ENCODE results near the gene PGLYRP4. TPM values are rescaled to one million over a fixed set of nuclear protein-coding genes. Genes with fewer than 3 reads are reported as not detected.

The PGLYRP4 gene
- total RNA-seq, 2 donors from 2014 or later = not detected

GRCh38 chr1:153292740-153293479 lies 55.7 kb downstream of the PGLYRP4 start:
- Histone ChIP-seq H3K4me3 (no peak overlapping the region), H3K9me3 (no peaks in the 10 kb centered on the region), H3K36me3 (no peaks in the 10 kb centered on the region), H3K27me3 (no peaks in the 10 kb centered on the region), H3K4me1 (no peaks in the 10 kb centered on the region), H3K27ac (no peak overlapping the region), H3K9ac (ENCODE audit: low read depth in 2 of 2, low read length in 2 of 2) (no peak overlapping the region)
- intact Hi-C loops (cut with DNase I) = no loop called here
- DNase-seq = no peak
- no peak for TF ChIP-seq CTCF (IDR thresholded peaks at IDR 0.05)

GRCh38 chr1:153292185-153292584 lies 56.5 kb downstream of the PGLYRP4 start:
- Histone ChIP-seq H3K9me3 (no peaks in the 10 kb centered on the region), H3K27ac (no peak overlapping the region), H3K4me1 (no peaks in the 10 kb centered on the region), H3K9ac (ENCODE audit: low read depth in 2 of 2, low read length in 2 of 2) (no peak overlapping the region), H3K4me3 (no peak overlapping the region), H3K27me3 (no peaks in the 10 kb centered on the region), H3K36me3 (no peaks in the 10 kb centered on the region)
- no peak for DNase-seq
- intact Hi-C loops (cut with DNase I) = no loop called here
- TF ChIP-seq CTCF (IDR thresholded peaks at IDR 0.05) = no peak

- DNase-seq = no peak
These were observed 57.1 kb downstream of the PGLYRP4 start for GRCh38 chr1:153291514-153291913.

DNA sequence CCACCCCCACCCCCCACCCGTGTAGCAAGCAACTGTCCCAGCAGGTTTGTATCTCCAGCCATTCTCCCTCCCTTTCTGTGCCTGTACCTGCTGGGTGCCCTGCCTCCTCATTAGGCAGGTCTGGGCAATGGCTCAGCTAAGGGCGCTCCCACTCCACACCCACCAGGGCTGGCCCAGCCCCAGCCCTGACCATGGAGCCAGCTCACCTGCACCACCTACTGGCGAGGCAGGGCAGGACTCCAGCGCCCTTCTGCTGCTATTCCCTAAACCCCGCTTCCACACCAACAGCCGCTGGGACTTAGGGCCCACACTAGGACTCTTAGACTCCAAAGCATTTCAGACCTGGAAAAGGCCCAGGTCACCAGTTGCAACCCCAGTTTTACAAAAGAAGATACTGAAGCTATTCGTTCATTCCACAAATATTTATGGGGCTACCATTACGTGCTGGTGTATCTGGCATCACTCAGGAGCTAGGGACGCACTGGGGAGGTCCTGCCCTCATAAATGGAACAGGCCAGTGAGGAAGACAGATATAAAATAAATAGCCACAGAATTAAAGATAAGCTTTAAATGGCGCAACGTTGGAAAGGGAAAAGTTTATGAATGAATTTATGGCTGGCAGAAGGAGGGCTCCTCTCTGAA lies 59.9 kb downstream of the PGLYRP4 start:
- Histone ChIP-seq H3K4me3 (no peak overlapping the region), H3K36me3 (no peaks in the 10 kb centered on the region), H3K27me3 (no peaks in the 10 kb centered on the region), H3K9ac (ENCODE audit: low read depth in 2 of 2, low read length in 2 of 2) (no peak overlapping the region), H3K4me1 (no peaks in the 10 kb centered on the region), H3K27ac (no peak overlapping the region), H3K9me3 (no peaks in the 10 kb centered on the region)
- peak; percentile 34 for TF ChIP-seq CTCF (IDR thresholded peaks at IDR 0.05)
- intact Hi-C loops (cut with DNase I) = no loop called here
- DNase-seq = peak; percentile 29

More at GRCh38 chr1:153291514-153291913, 57.1 kb downstream of the PGLYRP4 start:
- Histone ChIP-seq H3K9me3 (no peaks in the 10 kb centered on the region), H3K4me1 (no peaks in the 10 kb centered on the region), H3K27ac (no peak overlapping the region), H3K4me3 (no peak overlapping the region), H3K27me3 (no peaks in the 10 kb centered on the region), H3K36me3 (no peaks in the 10 kb centered on the region), H3K9ac (ENCODE audit: low read depth in 2 of 2, low read length in 2 of 2) (no peak overlapping the region)
- intact Hi-C loops (cut with DNase I) = no loop called here
- TF ChIP-seq CTCF (IDR thresholded peaks at IDR 0.05) = no peak

Other genes starting within 250 kb of the PGLYRP4 start
- gene SPRR2F, start 235.3 kb downstream of the PGLYRP4 start, total RNA-seq = not detected
- not detected for gene SPRR2G, start 198.0 kb downstream of the PGLYRP4 start, total RNA-seq
- gene LELP1, start 145.4 kb downstream of the PGLYRP4 start, total RNA-seq = not detected
- not detected for gene PRR9, start 131.3 kb downstream of the PGLYRP4 start, total RNA-seq
- not detected for gene LORICRIN, start 89.2 kb downstream of the PGLYRP4 start, total RNA-seq
- not detected for gene PGLYRP3, start 35.9 kb downstream of the PGLYRP4 start, total RNA-seq
- gene S100A9, start 9.0 kb upstream of the PGLYRP4 start, total RNA-seq = 10 to 100 TPM; 16.3 to 34.9 TPM
- gene S100A12, start 26.8 kb upstream of the PGLYRP4 start, total RNA-seq = not detected
- gene S100A8, start 42.2 kb upstream of the PGLYRP4 start, total RNA-seq = 1 to 10 TPM in 1 of 2 donors, under 1 TPM in 1; 0.79 to 6.9 TPM
- gene S100A7A, start 67.7 kb upstream of the PGLYRP4 start, total RNA-seq = not detected
- gene S100A7, start 111.8 kb upstream of the PGLYRP4 start, total RNA-seq = not detected
- gene S100A6, start 187.2 kb upstream of the PGLYRP4 start, total RNA-seq = 1,000 to 10,000 TPM; 2,444 to 2,474 TPM
- not detected for gene S100A5, start 192.1 kb upstream of the PGLYRP4 start, total RNA-seq
- gene S100A4, start 197.0 kb upstream of the PGLYRP4 start, total RNA-seq = 10 to 100 TPM; 41.8 to 83.8 TPM
- gene S100A3, start 200.4 kb upstream of the PGLYRP4 start, total RNA-seq = under 1 TPM in 1 of 2 donors, not detected in 1; 0.61 TPM
- 1 to 10 TPM; 1.0 to 2.4 TPM for gene S100A2, start 217.0 kb upstream of the PGLYRP4 start, total RNA-seq

All from colonic mucosa (tissue), 4 donors.